HCT116 (cell line): ENCODE measurements around the gene LRRC9.

Source experiments
- CTCF ChIP-seq, 3 experiments: fragments of 200-600 bp in 1 of 3; sonication (generic) in 1 of 3; IDR thresholded peaks in 2 of 3; conservative IDR thresholded peaks in 1 of 3; 2 replicates each; pipeline ENCODE4 v1.5.1; 2012 to 2017; ENCODE audit warnings: low read depth in 2 of 3, low read length in 2 of 3, antibody characterized with exemption in 1 of 3, borderline replicate concordance in 1 of 3, control low read depth in 1 of 3, mild to moderate bottlenecking in 1 of 3, mixed read lengths in 1 of 3, mixed run types in 1 of 3, moderate library complexity in 1 of 3; ENCODE audit not compliant: insufficient read depth in 1 of 3
- EGR1 ChIP-seq: IDR thresholded peaks from 2 replicates; pipeline ENCODE4 v1.6.1; 2012; ENCODE audit warnings: low read depth
- EZH2phosphoT487 ChIP-seq: fragments of 200-600 bp; IDR thresholded peaks from 2 replicates; pipeline ENCODE4 v1.6.1; 2018; ENCODE audit warnings: antibody characterized with exemption, borderline replicate concordance
- POLR2A ChIP-seq: IDR thresholded peaks from 2 replicates; pipeline ENCODE4 v1.7.0; 2011; ENCODE audit warnings: borderline replicate concordance; ENCODE audit not compliant: insufficient read depth, insufficient read length; ENCODE audit errors: extremely low read depth
- POLR2AphosphoS5 ChIP-seq: IDR thresholded peaks from 2 replicates; pipeline ENCODE4 v1.6.1; 2011; ENCODE audit warnings: mild to moderate bottlenecking, low read depth, low read length, moderate library complexity
- SIN3A ChIP-seq: IDR thresholded peaks from 2 replicates; pipeline ENCODE4 v1.6.1; 2012; ENCODE audit warnings: low read depth
- YY1 ChIP-seq: IDR thresholded peaks from 2 replicates; pipeline ENCODE4 v1.6.1; 2011; ENCODE audit warnings: low read length, low read depth, moderate library complexity, mild to moderate bottlenecking; ENCODE audit not compliant: insufficient replicate concordance; ENCODE audit errors: extremely low read depth

GRCh38 chr14:59925797-59926196 lies 5.9 kb downstream of the LRRC9 start:
- no peak for TF ChIP-seq SIN3A
- no peak for TF ChIP-seq POLR2A
- no peak for TF ChIP-seq YY1
- no peak for TF ChIP-seq CTCF (IDR thresholded peaks at IDR 0.05 in 2 of 3, conservative IDR thresholded peaks at IDR 0.05 in 1 of 3; ENCODE audit: borderline replicate concordance in 1 of 3, insufficient read depth in 1 of 3, low read depth in 2 of 3, low read length in 2 of 3)
- no peak for TF ChIP-seq EZH2phosphoT487
- TF ChIP-seq POLR2AphosphoS5, result no peak
- TF ChIP-seq EGR1, result no peak
